Kidney (tissue), 14 donors: ENCODE measurements around the gene SFTPB. TPM values are rescaled to one million over a fixed set of nuclear protein-coding genes. Genes with fewer than 3 reads are reported as not detected.
"Not testable (repeated sequence)": the region's sequence is repeated elsewhere in the genome, so short reads cannot be mapped to it uniquely, and the experiment has no call there.

Experiments used
- DNase-seq, 5 donors: peaks; one replicate each; pipeline ENCODE4 v3.0.0-alpha.2; 2013 to 2020
- FAIRE-seq: peaks from 2 replicates; lab custom pipeline; 2012; peaks lifted over from hg19 to GRCh38; lab: Jason Lieb, UNC
- H3K27ac ChIP-seq, 2 donors: one replicate each; pipeline ENCODE4 v1.7.0; 2013; ENCODE audit warnings: low read depth in 2 of 2, low read length in 2 of 2, inconsistent platforms in 1 of 2
- H3K27me3 ChIP-seq: one replicate; pipeline ENCODE4 v1.7.1; 2013; ENCODE audit warnings: low read length, inconsistent platforms; ENCODE audit not compliant: control insufficient read depth, insufficient read depth
- H3K36me3 ChIP-seq, 3 donors: one replicate each; pipeline versions ENCODE4 v1.7.0 to v1.7.1; 2013; ENCODE audit warnings: low read length in 3 of 3, control low read depth in 1 of 3, inconsistent platforms in 1 of 3; ENCODE audit not compliant: insufficient read depth in 3 of 3, control insufficient read depth in 2 of 3
- H3K4me1 ChIP-seq, 3 donors: one replicate each; pipeline versions ENCODE4 v1.7.0 to v1.7.1; 2013; ENCODE audit warnings: low read length in 3 of 3, inconsistent platforms in 1 of 3, low read depth in 1 of 3; ENCODE audit not compliant: control insufficient read depth in 2 of 3, insufficient read depth in 2 of 3
- H3K4me3 ChIP-seq, 3 donors: one replicate each; pipeline versions ENCODE4 v1.7.0 to v1.8.1; 2013; ENCODE audit warnings: low read length in 3 of 3, control low read depth in 1 of 3, inconsistent platforms in 1 of 3
- H3K9ac ChIP-seq, 3 donors: one replicate each; pipeline versions ENCODE4 v1.7.0 to v1.7.1; 2013; ENCODE audit warnings: low read length in 3 of 3, control low read depth in 1 of 3, inconsistent platforms in 1 of 3
- H3K9me3 ChIP-seq, 3 donors: one replicate each; pipeline versions ENCODE4 v1.7.0 to v1.7.1; 2013; ENCODE audit warnings: low read length in 3 of 3, control low read depth in 1 of 3, inconsistent platforms in 1 of 3; ENCODE audit not compliant: control insufficient read depth in 2 of 3, insufficient read depth in 1 of 3
- CTCF ChIP-seq: IDR thresholded peaks from 3 replicates; pipeline ENCODE4 v1.5.1; 2012; ENCODE audit warnings: mild to moderate bottlenecking, moderate library complexity, borderline replicate concordance; ENCODE audit not compliant: insufficient read depth; ENCODE audit errors: extremely low read depth
- intact Hi-C: fragments of 100-400 bp; cut with DNase I; formaldehyde crosslinking; loops from one replicate; pipeline ENCODE4 v1.11.1; 2022
- polyA plus RNA-seq: library from polyadenylated mRNA; stranded (reverse); fragments of 350-450 nt; fragmentation: Illumina TruSeq; extraction: RNeasy Lipid Tissue Mini Kit (QIAGEN cat#74804); gene quantifications from one replicate; pipeline ENCODE4 v1.2.3, GENCODE V29; 2014; ENCODE audit warnings: low read depth, low replicate concordance; ENCODE audit not compliant: insufficient read depth
- total RNA-seq: library from RNA; stranded (reverse); fragmentation: NEBNext Ultra II Directional; extraction: Animal tissue kit (Norgen Biotek cat#: 25700); gene quantifications from one replicate; pipeline ENCODE4 v1.2.1, GENCODE V29; 2021
- donor health status: control.
- donor health status: control.
- donor health status: control.
- donor health status: control.
- donor health status: control.
- donor health status: DM: yes; HTN: yes; CAD: no.
- donor health status: Normal renal cell carcinoma (clear cell type).

Gene SFTPB
- total and polyA plus RNA-seq, 2 donors from 2014 or later = 0.92 to 1.3 TPM

DNA sequence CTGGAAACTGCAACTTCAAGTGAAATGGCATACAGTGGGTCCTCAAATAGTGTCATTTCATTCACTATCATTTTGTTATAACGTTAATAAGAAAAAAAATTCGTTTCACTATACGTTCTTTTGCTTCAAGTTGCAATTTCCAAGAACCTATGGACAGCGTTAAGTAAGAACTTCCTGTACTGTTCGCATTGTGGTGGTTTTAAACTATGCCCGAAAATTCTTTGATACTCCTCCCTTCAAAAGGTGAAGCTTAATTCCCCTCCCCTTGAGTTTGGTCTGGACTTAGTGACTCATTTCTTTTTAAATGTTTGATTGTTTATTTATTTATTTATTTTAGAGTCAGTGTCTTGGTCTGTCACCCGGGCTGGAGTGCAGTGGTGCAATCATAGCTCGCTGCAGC, 46.8 kb upstream of the SFTPB start:
- no peak for FAIRE-seq
- no peak overlapping the region for H3K9ac ChIP-seq
- peaks cover 0 to 5% (median 3%) of the 10 kb centered on the region in 3 donors for H3K4me1 ChIP-seq
- no peaks in the 10 kb centered on the region for H3K27me3 ChIP-seq
- DNase-seq = no peak
- no peaks in the 10 kb centered on the region for H3K36me3 ChIP-seq
- intact Hi-C loops = no loop called here
- H3K4me3 ChIP-seq = no peak overlapping the region
- no peaks in the 10 kb centered on the region for H3K9me3 ChIP-seq
- H3K27ac ChIP-seq = no peak overlapping the region
- no peak for TF ChIP-seq CTCF

DNA sequence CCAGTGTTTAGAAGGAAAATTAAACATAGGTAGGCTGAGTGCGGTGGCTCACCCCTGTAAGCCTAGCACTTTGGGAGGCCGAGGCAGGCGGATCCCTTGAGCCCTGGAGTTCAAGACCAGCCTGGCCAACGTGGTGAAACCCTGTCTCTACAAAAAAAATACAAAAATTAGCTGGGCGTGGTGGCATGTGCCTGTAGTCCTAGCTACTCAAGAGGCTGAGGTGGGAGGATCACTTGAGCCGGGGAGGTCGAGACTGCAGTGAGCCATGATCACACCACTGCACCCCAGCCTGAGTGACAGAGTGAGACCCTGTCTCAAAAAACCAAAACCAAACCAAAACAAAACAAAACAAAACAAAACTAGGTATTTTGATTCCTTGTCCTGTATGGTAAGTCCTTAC, 46.4 kb upstream of the SFTPB start:
- H3K4me3 ChIP-seq, intact Hi-C loops, FAIRE-seq, H3K4me1 ChIP-seq, H3K27me3 ChIP-seq, DNase-seq, H3K36me3 ChIP-seq, H3K9ac ChIP-seq, H3K9me3 ChIP-seq, H3K27ac ChIP-seq: not testable (repeated sequence)

- no peak overlapping the region for H3K27ac ChIP-seq
- FAIRE-seq (no peak), DNase-seq (no peak)
- no peaks in the 10 kb centered on the region for H3K9me3 ChIP-seq
- intact Hi-C loops = no loop called here
- no peak for TF ChIP-seq CTCF
- H3K4me3 ChIP-seq = no peak overlapping the region
- H3K36me3 ChIP-seq = no peaks in the 10 kb centered on the region
- peaks cover 0 to 7% (median 3%) of the 10 kb centered on the region in 3 donors for H3K4me1 ChIP-seq
- no peaks in the 10 kb centered on the region for H3K27me3 ChIP-seq
- no peak overlapping the region for H3K9ac ChIP-seq
Observed at GRCh38 chr2:85713836-85714235, 45.8 kb upstream of the SFTPB start.

DNA sequence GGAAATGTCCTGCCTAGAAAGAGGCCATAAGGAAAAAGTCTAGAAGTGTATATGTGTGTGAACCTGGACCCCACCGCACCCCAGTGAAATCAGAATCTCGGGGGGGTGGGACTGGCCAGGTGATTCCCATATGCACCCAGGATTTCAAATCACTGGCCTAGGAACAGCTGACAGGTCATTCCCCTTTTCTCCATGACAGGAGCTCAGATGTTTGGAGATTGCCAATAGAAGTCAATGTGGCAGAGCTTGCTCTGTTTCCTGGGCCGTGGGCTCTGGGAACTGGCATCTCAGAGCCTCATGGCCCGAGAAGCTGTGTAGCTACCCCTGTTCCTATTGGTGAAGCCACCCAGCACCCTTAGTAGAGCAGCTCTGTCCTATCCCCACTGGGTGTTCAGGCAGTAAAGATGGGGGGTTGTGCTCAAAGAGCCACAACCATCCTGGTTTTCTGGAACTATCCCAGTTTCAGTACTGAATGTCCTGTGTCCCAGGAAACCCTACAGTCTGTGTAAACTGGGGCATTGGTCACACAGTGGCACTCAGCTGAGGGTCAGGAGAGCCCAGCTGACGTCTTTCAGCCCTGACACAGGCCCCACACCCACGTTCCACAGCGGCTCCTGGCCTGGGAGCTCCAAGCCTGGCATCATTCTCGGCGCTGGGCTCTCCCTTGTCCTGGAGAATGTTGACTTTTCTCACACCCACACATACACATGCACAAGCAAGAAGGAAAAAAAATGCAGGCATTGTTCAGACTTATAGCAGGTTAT, 45.0 kb upstream of the SFTPB start:
- no peaks in the 10 kb centered on the region for H3K27me3 ChIP-seq
- no peak for FAIRE-seq
- H3K9ac ChIP-seq = no peak overlapping the region
- peak overlapping the region in 1 of 2 donors; percentile 70 for H3K27ac ChIP-seq
- no peaks in the 10 kb centered on the region for H3K36me3 ChIP-seq
- TF ChIP-seq CTCF = no peak
- no peaks in the 10 kb centered on the region for H3K9me3 ChIP-seq
- H3K4me1 ChIP-seq = peaks cover 0 to 10% (median 3%) of the 10 kb centered on the region in 3 donors
- intact Hi-C loops = no loop called here
- peak in 3 of 5 donors; percentile 57 to 71 (median 64) for DNase-seq
- H3K4me3 ChIP-seq = no peak overlapping the region
